Activated naive CD4-positive, alpha-beta T cell treated with anti-CD3 and anti-CD28 coated beads for 36 hours (primary cell): Measurements from ENCODE around the gene FAU. TPM values are rescaled to one million over a fixed set of nuclear protein-coding genes. Genes with fewer than 3 reads are reported as not detected.
"Not testable (repeated sequence)": the region's sequence is repeated elsewhere in the genome, so short reads cannot be mapped to it uniquely, and the experiment has no call there.

Source experiments
- CTCF ChIA-PET: fragments of 350-600 bp; sonication (Branson Sonifier 250); formaldehyde crosslinking; loops from one replicate; lab custom pipeline; 2021; ENCODE audit warnings: antibody characterized with exemption; lab: Charles Lee
- DNase-seq: peaks from one replicate; pipeline ENCODE4 v3.0.0-alpha.2; 2020
- H3K27ac Mint-ChIP-seq: one replicate; pipeline ENCODE4 v1.8.0; 2021; ENCODE audit warnings: mild to moderate bottlenecking, mixed read lengths
- H3K27me3 Mint-ChIP-seq: one replicate; pipeline ENCODE4 v1.8.0; 2021; ENCODE audit warnings: low read depth, mixed read lengths
- H3K36me3 Mint-ChIP-seq: one replicate; pipeline ENCODE4 v1.8.0; 2021; ENCODE audit warnings: low read depth, mixed read lengths
- H3K4me1 Mint-ChIP-seq: one replicate; pipeline ENCODE4 v1.8.0; 2021; ENCODE audit warnings: low read depth, mixed read lengths
- H3K4me3 Mint-ChIP-seq: one replicate; pipeline ENCODE4 v1.8.0; 2021; ENCODE audit warnings: mild to moderate bottlenecking, moderate library complexity, mixed read lengths
- H3K9me3 Mint-ChIP-seq: one replicate; pipeline ENCODE4 v1.8.0; 2021; ENCODE audit warnings: mixed read lengths
- intact Hi-C: fragments of 100-400 bp; cut with micrococcal nuclease; formaldehyde crosslinking; loops from one replicate; pipeline ENCODE4 v1.15.1; 2023
- total RNA-seq, 2 experiments: library from RNA; stranded (reverse); gene quantifications; one replicate each; pipeline ENCODE4 v1.2.3, GENCODE V29; 2021

The FAU gene
- total RNA-seq, 2 experiments from 2014 or later, result 1,272 to 1,294 TPM

- CTCF ChIA-PET, result no interaction called here
- no peak for DNase-seq
- intact Hi-C loops, result no loop called here
- Mint-ChIP-seq H3K9me3 (no peaks in the 10 kb centered on the region), H3K4me3 (no peak overlapping the region), H3K27me3 (no peaks in the 10 kb centered on the region), H3K4me1 (peaks cover 22% of the 10 kb centered on the region), H3K27ac (peak overlapping the region; percentile 13), H3K36me3 (peaks cover 10% of the 10 kb centered on the region)
Measured at GRCh38 chr11:65127473-65128181, 5.7 kb upstream of the FAU start.

- H3K4me3 Mint-ChIP-seq, result no peak overlapping the region
- peaks cover 21% of the 10 kb centered on the region for H3K4me1 Mint-ChIP-seq
- peaks cover 15% of the 10 kb centered on the region for H3K36me3 Mint-ChIP-seq
- H3K9me3 Mint-ChIP-seq, result no peaks in the 10 kb centered on the region
- H3K27me3 Mint-ChIP-seq, result no peaks in the 10 kb centered on the region
- intact Hi-C loops, result no loop called here
- H3K27ac Mint-ChIP-seq, result no peak overlapping the region
- CTCF ChIA-PET, result no interaction called here
- DNase-seq, result no peak
Measured at GRCh38 chr11:65126624-65127274, 4.8 kb upstream of the FAU start.

- H3K9me3 Mint-ChIP-seq, result no peaks in the 10 kb centered on the region
- peak overlapping the region; percentile 12 for H3K27ac Mint-ChIP-seq
- intact Hi-C loops, result no loop called here
- H3K36me3 Mint-ChIP-seq, result peaks cover 20% of the 10 kb centered on the region
- no peak overlapping the region for H3K4me3 Mint-ChIP-seq
- H3K27me3 Mint-ChIP-seq, result no peaks in the 10 kb centered on the region
- no peak for DNase-seq
- H3K4me1 Mint-ChIP-seq, result peaks cover 29% of the 10 kb centered on the region
- CTCF ChIA-PET, result interaction anchor here (2.1 kb wide), 1 partner anchor 15 kb away, joined by 7 read pairs; no protein-coding TSS in a partner anchor
Measured at GRCh38 chr11:65125197-65126056, 3.5 kb upstream of the FAU start.

- Mint-ChIP-seq H3K4me1 (peaks cover 37% of the 10 kb centered on the region), H3K9me3 (no peaks in the 10 kb centered on the region), H3K27me3 (no peaks in the 10 kb centered on the region), H3K36me3 (peaks cover 27% of the 10 kb centered on the region), H3K27ac (peak overlapping the region; percentile 14), H3K4me3 (peak overlapping the region; percentile 10)
- no peak for DNase-seq
- CTCF ChIA-PET, result interaction anchor here (2.1 kb wide), 1 partner anchor 14 kb away, joined by 7 read pairs; no protein-coding TSS in a partner anchor
- intact Hi-C loops, result no loop called here
Measured at GRCh38 chr11:65124480-65125196, 2.7 kb upstream of the FAU start.

GRCh38 chr11:65121447-65121864 lies 478 bp downstream of the FAU start:
- CTCF ChIA-PET, result interaction anchor here (0.6 to 2.8 kb wide), 2 partner anchors 10 to 58 kb away, joined by 3 to 24 read pairs; partner anchors contain the start of gene TM7SF2
- peak overlapping the region; percentile 99 for H3K27ac Mint-ChIP-seq
- H3K4me1 Mint-ChIP-seq, result peaks cover 54% of the 10 kb centered on the region
- H3K9me3 Mint-ChIP-seq, result no peaks in the 10 kb centered on the region
- H3K27me3 Mint-ChIP-seq, result no peaks in the 10 kb centered on the region
- peak; percentile 35 for DNase-seq
- intact Hi-C loops, result no loop called here
- peaks cover 40% of the 10 kb centered on the region for H3K36me3 Mint-ChIP-seq
- peak overlapping the region; percentile 99 for H3K4me3 Mint-ChIP-seq

- H3K36me3 Mint-ChIP-seq, result peaks cover 38% of the 10 kb centered on the region
- peak overlapping the region; percentile 99 for H3K27ac Mint-ChIP-seq
- H3K9me3 Mint-ChIP-seq, result no peaks in the 10 kb centered on the region
- intact Hi-C loops, result no loop called here
- no peaks in the 10 kb centered on the region for H3K27me3 Mint-ChIP-seq
- CTCF ChIA-PET, result interaction anchor here (1.0 to 2.8 kb wide), 2 partner anchors 9 to 335 kb away, joined by 3 to 24 read pairs; partner anchors contain the start of gene TM7SF2
- peaks cover 59% of the 10 kb centered on the region for H3K4me1 Mint-ChIP-seq
- H3K4me3 Mint-ChIP-seq, result peak overlapping the region; percentile 99
- DNase-seq, result no peak
Measured at GRCh38 chr11:65120831-65121230, 1.1 kb downstream of the FAU start.

- DNase-seq, result no peak
- intact Hi-C loops, result loop anchor here (5.0 kb wide), 1 partner anchor 147 kb away; the partner anchor contains the start of gene MAJIN
- Mint-ChIP-seq H3K4me1 (peaks cover 68% of the 10 kb centered on the region), H3K4me3 (peak overlapping the region; percentile 42), H3K9me3 (no peaks in the 10 kb centered on the region), H3K27ac (peak overlapping the region; percentile 99), H3K36me3 (peaks cover 39% of the 10 kb centered on the region), H3K27me3 (no peaks in the 10 kb centered on the region)
- CTCF ChIA-PET, result interaction anchor here (0.9 to 2.0 kb wide), 2 partner anchors 9 to 272 kb away, joined by 3 to 8 read pairs; no protein-coding TSS in a partner anchor
Measured at GRCh38 chr11:65119670-65119995, 2.3 kb downstream of the FAU start.

GRCh38 chr11:65118891-65119669 lies 2.9 kb downstream of the FAU start:
- DNase-seq, H3K4me3 Mint-ChIP-seq, H3K27me3 Mint-ChIP-seq, H3K9me3 Mint-ChIP-seq: not testable (repeated sequence)
- H3K27ac Mint-ChIP-seq, result peak overlapping the region; percentile 99
- intact Hi-C loops, result loop anchor here (1.0 to 5.0 kb wide), 2 partner anchors 9 to 147 kb away; partner anchors contain the start of gene MAJIN
- CTCF ChIA-PET, result interaction anchor here (0.7 to 2.0 kb wide), 6 partner anchors 9 to 452 kb away, joined by 3 to 8 read pairs (median 3); partner anchors contain the start of gene ZNRD2
- H3K36me3 Mint-ChIP-seq, result peaks cover 36% of the 10 kb centered on the region
- H3K4me1 Mint-ChIP-seq, result peaks cover 66% of the 10 kb centered on the region

GRCh38 chr11:65118097-65118837 lies 3.7 kb downstream of the FAU start:
- intact Hi-C loops, result loop anchor here (1.0 to 5.0 kb wide), 2 partner anchors 8 to 146 kb away; partner anchors contain the start of gene MAJIN
- CTCF ChIA-PET, result interaction anchor here (0.7 to 2.0 kb wide), 8 partner anchors 11 to 452 kb away, joined by 3 to 8 read pairs (median 3); partner anchors contain the start of gene ZNRD2
- H3K36me3 Mint-ChIP-seq, result peaks cover 36% of the 10 kb centered on the region
- peaks cover 69% of the 10 kb centered on the region for H3K4me1 Mint-ChIP-seq
- no peaks in the 10 kb centered on the region for H3K9me3 Mint-ChIP-seq
- DNase-seq, result no peak
- H3K4me3 Mint-ChIP-seq, result peak overlapping the region; percentile 87
- no peaks in the 10 kb centered on the region for H3K27me3 Mint-ChIP-seq
- peak overlapping the region; percentile 80 for H3K27ac Mint-ChIP-seq
